CD14-positive monocyte (primary cell): ENCODE data around the gene ATP1B1. TPM values are rescaled to one million over a fixed set of nuclear protein-coding genes. Genes with fewer than 3 reads are reported as not detected.

Experiments used
- DNase-seq, 3 donors: peaks; one replicate each; pipeline ENCODE4 v3.0.0-alpha.2; 2011 to 2022
- H2AFZ ChIP-seq: 2 replicates; pipeline ENCODE4 v1.6.0; 2012; ENCODE audit warnings: mild to moderate bottlenecking, low read depth, low read length, inconsistent platforms; ENCODE audit not compliant: insufficient read depth, poor library complexity, severe bottlenecking
- H3K27ac ChIP-seq, 2 donors: 1 replicate in 1 of 2; 2 replicates in 1 of 2; pipeline ENCODE4 v1.5.1; 2012 to 2013; ENCODE audit warnings: low read length in 2 of 2, control low read depth in 1 of 2, inconsistent platforms in 1 of 2, low read depth in 1 of 2, mild to moderate bottlenecking in 1 of 2
- H3K27me3 ChIP-seq, 2 donors: one replicate each; pipeline versions ENCODE4 v1.6.0 to v1.6.1; 2011 to 2013; ENCODE audit warnings: low read length in 2 of 2; ENCODE audit not compliant: control insufficient read depth in 2 of 2, insufficient read depth in 2 of 2
- H3K36me3 ChIP-seq, 2 donors: replicated peaks in 1 of 2; 1 replicate in 1 of 2; 2 replicates in 1 of 2; pipeline versions ENCODE4 v1.5.1 to v1.6.1; 2012 to 2013; ENCODE audit warnings: low read length in 2 of 2, control low read depth in 1 of 2, inconsistent platforms in 1 of 2, mild to moderate bottlenecking in 1 of 2; ENCODE audit not compliant: insufficient read depth in 2 of 2, control insufficient read depth in 1 of 2
- H3K4me1 ChIP-seq, 2 donors: 1 replicate in 1 of 2; 2 replicates in 1 of 2; pipeline versions ENCODE4 v1.5.1 to v1.6.1; 2012 to 2013; ENCODE audit warnings: low read length in 2 of 2, control low read depth in 1 of 2, inconsistent platforms in 1 of 2, mild to moderate bottlenecking in 1 of 2, moderate library complexity in 1 of 2; ENCODE audit not compliant: insufficient read depth in 2 of 2, control insufficient read depth in 1 of 2
- H3K4me2 ChIP-seq: replicated peaks from 2 replicates; pipeline ENCODE3; 2012; ENCODE audit warnings: low read length, moderate library complexity, mild to moderate bottlenecking; ENCODE audit not compliant: poor library complexity, severe bottlenecking; ENCODE audit errors: extremely low read depth
- H3K4me3 ChIP-seq, 3 experiments: fragments of 200-600 bp in 1 of 3; sonication (generic) in 1 of 3; replicated peaks in 1 of 3; 1 replicate in 2 of 3; 2 replicates in 1 of 3; pipeline ENCODE4 v1.5.1; 2011 to 2013; ENCODE audit warnings: low read length in 3 of 3, mild to moderate bottlenecking in 3 of 3, control low read depth in 2 of 3, low read depth in 2 of 3, inconsistent platforms in 1 of 3, moderate library complexity in 1 of 3
- H3K79me2 ChIP-seq: 2 replicates; pipeline ENCODE4 v1.6.0; 2012; ENCODE audit warnings: mild to moderate bottlenecking, control low read depth, inconsistent platforms, low read length, moderate library complexity; ENCODE audit not compliant: insufficient read depth
- H3K9ac ChIP-seq: 2 replicates; pipeline ENCODE4 v1.6.0; 2017; ENCODE audit warnings: low read length, mild to moderate bottlenecking; ENCODE audit not compliant: insufficient read depth, poor library complexity, severe bottlenecking
- H3K9me3 ChIP-seq, 2 donors: replicated peaks in 1 of 2; 1 replicate in 1 of 2; 2 replicates in 1 of 2; pipeline versions ENCODE4 v1.5.1 to v1.6.1; 2012 to 2013; ENCODE audit warnings: low read length in 2 of 2, control low read depth in 1 of 2; ENCODE audit not compliant: control insufficient read depth in 1 of 2, insufficient read depth in 1 of 2
- H4K20me1 ChIP-seq: 2 replicates; pipeline ENCODE4 v1.6.0; 2012; ENCODE audit warnings: mild to moderate bottlenecking, low read length, control low read depth, moderate library complexity; ENCODE audit not compliant: insufficient read depth
- H3K27ac Mint-ChIP-seq, 7 donors: one replicate each; pipeline ENCODE4 v1.8.0; 2020; ENCODE audit warnings: mild to moderate bottlenecking in 7 of 7, mixed read lengths in 7 of 7, moderate library complexity in 6 of 7, inconsistent platforms in 2 of 7
- H3K27me3 Mint-ChIP-seq, 3 donors: one replicate each; pipeline ENCODE4 v1.8.0; 2021 to 2022; ENCODE audit warnings: low read depth in 3 of 3, mild to moderate bottlenecking in 3 of 3, mixed read lengths in 3 of 3, moderate library complexity in 3 of 3, inconsistent platforms in 1 of 3
- H3K36me3 Mint-ChIP-seq, 2 donors: one replicate each; pipeline ENCODE4 v1.8.0; 2020; ENCODE audit warnings: mixed read lengths in 2 of 2, inconsistent platforms in 1 of 2, mild to moderate bottlenecking in 1 of 2
- H3K4me1 Mint-ChIP-seq: one replicate; pipeline ENCODE4 v1.8.0; 2020; ENCODE audit warnings: mild to moderate bottlenecking, mixed read lengths
- H3K4me3 Mint-ChIP-seq, 2 donors: one replicate each; pipeline ENCODE4 v1.8.0; 2020; ENCODE audit warnings: mild to moderate bottlenecking in 2 of 2, mixed read lengths in 2 of 2, moderate library complexity in 1 of 2
- H3K9me3 Mint-ChIP-seq, 7 donors: one replicate each; pipeline ENCODE4 v1.8.0; 2020 to 2022; ENCODE audit warnings: mixed read lengths in 7 of 7, mild to moderate bottlenecking in 6 of 7, moderate library complexity in 6 of 7, inconsistent platforms in 2 of 7
- WGBS: methylation state at CpG from one replicate; pipeline ENCODE4 v1.1.5; 2013; ENCODE audit warnings: missing lambda C conversion rate; ENCODE audit not compliant: insufficient coverage; 5-methylcytosine and 5-hydroxymethylcytosine counted together
- intact Hi-C, 2 donors: fragments of 100-400 bp; cut with micrococcal nuclease; formaldehyde crosslinking; loops; one replicate each; pipeline versions ENCODE4 v1.15.0 to v1.15.1; 2023
- polyA plus RNA-seq, 3 donors: library from polyadenylated mRNA; depleted of rRNA in 1 of 3; unstranded in 2 of 3; stranded (reverse) in 1 of 3; fragments of 300-500 nt in 2 of 3; fragments of >200 nt in 1 of 3; fragmentation: Illumina TruSeq in 2 of 3; gene quantifications; 1 replicate in 2 of 3; 2 replicates in 1 of 3; pipeline ENCODE4 v1.2.3, GENCODE V29; 2012 to 2021
- TF ChIP-seq, protein P1 (sequence below): fragments of 200-600 bp; IDR thresholded peaks from one replicate; pipeline ENCODE4 v1.8.0; 2022; ENCODE audit warnings: antibody characterized with exemption, mild to moderate bottlenecking

The ATP1B1 gene
- polyA plus RNA-seq, 3 donors, result 0.63 to 5.1 (median 0.72) TPM

DNA sequence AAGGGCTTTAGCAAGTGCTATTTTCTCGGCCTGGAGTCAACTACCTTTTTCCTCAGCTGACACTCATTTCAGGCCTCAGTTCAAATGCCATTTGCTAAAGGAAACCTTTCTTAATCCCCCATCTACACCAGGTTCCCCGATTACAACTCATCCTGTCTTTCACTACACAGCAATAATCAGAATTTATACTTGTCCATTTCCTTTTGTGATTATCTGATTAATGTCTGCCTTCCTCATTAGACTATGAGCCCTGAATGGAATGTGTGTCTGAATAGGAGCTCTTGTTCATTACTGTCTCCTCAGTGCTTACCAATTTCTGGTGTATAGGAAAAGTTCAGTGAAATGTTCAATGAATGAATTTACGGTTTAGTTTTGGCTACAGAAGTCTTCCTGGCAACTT is 36.9 kb downstream of the ATP1B1 start:
- no peaks in the 10 kb centered on the region for H3K36me3 ChIP-seq
- H3K27me3 ChIP-seq, result no peaks in the 10 kb centered on the region
- 92% methylated on average over 1 of the region's 3 CpGs for whole genome bisulfite sequencing
- H3K79me2 ChIP-seq, result no peaks in the 10 kb centered on the region
- no peak overlapping the region for H3K9ac ChIP-seq
- TF ChIP-seq, protein P1, sequence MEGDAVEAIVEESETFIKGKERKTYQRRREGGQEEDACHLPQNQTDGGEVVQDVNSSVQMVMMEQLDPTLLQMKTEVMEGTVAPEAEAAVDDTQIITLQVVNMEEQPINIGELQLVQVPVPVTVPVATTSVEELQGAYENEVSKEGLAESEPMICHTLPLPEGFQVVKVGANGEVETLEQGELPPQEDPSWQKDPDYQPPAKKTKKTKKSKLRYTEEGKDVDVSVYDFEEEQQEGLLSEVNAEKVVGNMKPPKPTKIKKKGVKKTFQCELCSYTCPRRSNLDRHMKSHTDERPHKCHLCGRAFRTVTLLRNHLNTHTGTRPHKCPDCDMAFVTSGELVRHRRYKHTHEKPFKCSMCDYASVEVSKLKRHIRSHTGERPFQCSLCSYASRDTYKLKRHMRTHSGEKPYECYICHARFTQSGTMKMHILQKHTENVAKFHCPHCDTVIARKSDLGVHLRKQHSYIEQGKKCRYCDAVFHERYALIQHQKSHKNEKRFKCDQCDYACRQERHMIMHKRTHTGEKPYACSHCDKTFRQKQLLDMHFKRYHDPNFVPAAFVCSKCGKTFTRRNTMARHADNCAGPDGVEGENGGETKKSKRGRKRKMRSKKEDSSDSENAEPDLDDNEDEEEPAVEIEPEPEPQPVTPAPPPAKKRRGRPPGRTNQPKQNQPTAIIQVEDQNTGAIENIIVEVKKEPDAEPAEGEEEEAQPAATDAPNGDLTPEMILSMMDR, result no peak
- H3K27ac ChIP-seq, result no peak overlapping the region
- no peaks in the 10 kb centered on the region for H3K4me1 ChIP-seq
- Mint-ChIP-seq H3K36me3 (no peaks in the 10 kb centered on the region), H3K27me3 (no peaks in the 10 kb centered on the region), H3K27ac (no peak overlapping the region), H3K4me1 (no peaks in the 10 kb centered on the region), H3K4me3 (no peak overlapping the region), H3K9me3 (no peaks in the 10 kb centered on the region)
- H4K20me1 ChIP-seq, result no peaks in the 10 kb centered on the region
- intact Hi-C loops, result no loop called here
- H3K4me2 ChIP-seq, result no peak overlapping the region
- H2AFZ ChIP-seq, result no peak overlapping the region
- DNase-seq, result no peak
- H3K4me3 ChIP-seq, result no peak overlapping the region
- H3K9me3 ChIP-seq, result no peaks in the 10 kb centered on the region

DNA sequence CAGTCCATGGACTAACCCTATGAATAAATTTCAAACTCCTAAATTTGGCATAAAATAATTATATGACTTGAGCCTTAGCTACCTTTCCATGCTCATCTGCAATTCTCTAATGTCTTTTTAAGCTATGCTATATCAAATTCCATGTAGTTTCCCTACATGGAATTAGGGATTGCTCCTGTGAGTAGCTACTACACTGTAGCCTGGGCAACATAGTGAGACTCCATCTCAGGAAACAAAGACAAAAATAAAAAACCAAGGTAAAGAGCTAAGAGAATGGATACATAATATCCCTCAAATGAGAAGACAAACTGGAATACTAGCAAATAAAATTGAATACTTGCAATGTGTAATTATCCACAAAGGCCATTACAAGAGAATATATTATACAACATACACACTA is 37.5 kb downstream of the ATP1B1 start:
- intact Hi-C loops, result no loop called here
- H3K36me3 Mint-ChIP-seq, result no peaks in the 10 kb centered on the region
- no peak for DNase-seq
- Histone ChIP-seq H3K79me2 (no peaks in the 10 kb centered on the region), H3K4me1 (no peaks in the 10 kb centered on the region), H3K4me3 (no peak overlapping the region), H3K4me2 (no peak overlapping the region), H3K27ac (no peak overlapping the region), H2AFZ (no peak overlapping the region), H3K9me3 (no peaks in the 10 kb centered on the region), H4K20me1 (no peaks in the 10 kb centered on the region), H3K9ac (no peak overlapping the region), H3K36me3 (no peaks in the 10 kb centered on the region), H3K27me3 (no peaks in the 10 kb centered on the region)
- no peaks in the 10 kb centered on the region for H3K27me3 Mint-ChIP-seq
- no peaks in the 10 kb centered on the region for H3K9me3 Mint-ChIP-seq
- H3K27ac Mint-ChIP-seq, result no peak overlapping the region
- H3K4me1 Mint-ChIP-seq, result no peaks in the 10 kb centered on the region
- TF ChIP-seq, protein P1, result no peak
- no peak overlapping the region for H3K4me3 Mint-ChIP-seq
